Breast epithelium (tissue), 4 donors: ENCODE results near the gene MINDY3. TPM values are rescaled to one million over a fixed set of nuclear protein-coding genes. Genes with fewer than 3 reads are reported as not detected.

ENCODE experiments used
- DNase-seq, 2 donors: peaks; one replicate each; pipeline ENCODE4 v3.0.0-alpha.2; 2019; ENCODE audit warnings: low spot score in 2 of 2
- H3K27ac ChIP-seq, 2 donors: fragments of 200-600 bp; sonication (generic) in 1 of 2; one replicate each; pipeline ENCODE4 v1.5.1; 2016 to 2019; ENCODE audit warnings: mild to moderate bottlenecking in 1 of 2
- H3K27me3 ChIP-seq, 2 donors: fragments of 200-600 bp; sonication (generic) in 1 of 2; one replicate each; pipeline versions ENCODE4 v1.5.1 to v1.6.0; 2017 to 2019; ENCODE audit warnings: control low read depth in 1 of 2, mild to moderate bottlenecking in 1 of 2
- H3K36me3 ChIP-seq: fragments of 200-600 bp; one replicate; pipeline ENCODE4 v1.5.1; 2019
- H3K4me1 ChIP-seq, 2 donors: fragments of 200-600 bp; sonication (generic); one replicate each; pipeline ENCODE4 v1.5.1; 2016 to 2019; ENCODE audit warnings: control low read depth in 1 of 2
- H3K4me3 ChIP-seq, 3 donors: fragments of 200-600 bp; sonication (generic); 1 replicate in 2 of 3; 2 replicates in 1 of 3; pipeline ENCODE4 v1.5.1; 2016 to 2019; ENCODE audit warnings: mild to moderate bottlenecking in 3 of 3, moderate library complexity in 2 of 3
- H3K9me3 ChIP-seq, 2 donors: fragments of 200-600 bp; sonication (generic) in 1 of 2; one replicate each; pipeline ENCODE4 v1.5.1; 2016 to 2019; ENCODE audit warnings: control low read depth in 1 of 2
- CTCF ChIP-seq, 3 donors: fragments of 450-650 bp; IDR thresholded peaks; one replicate each; pipeline ENCODE4 v1.5.1; 2016 to 2017; ENCODE audit warnings: antibody characterized with exemption in 3 of 3, mild to moderate bottlenecking in 3 of 3, moderate library complexity in 3 of 3
- POLR2A ChIP-seq: fragments of 450-650 bp; IDR thresholded peaks from one replicate; pipeline ENCODE4 v1.6.1; 2016; ENCODE audit warnings: antibody characterized with exemption, mild to moderate bottlenecking, moderate library complexity
- POLR2AphosphoS5 ChIP-seq, 3 donors: sonication (generic); formaldehyde crosslinking; IDR thresholded peaks; one replicate each; pipeline ENCODE4 v1.6.1; 2017; ENCODE audit warnings: antibody characterized with exemption in 3 of 3
- intact Hi-C: fragments of 100-400 bp; cut with DNase I; formaldehyde crosslinking; loops from one replicate; pipeline ENCODE4 v1.15.1; 2023; ENCODE audit warnings: low total_unique reads
- total RNA-seq, 3 donors: library from RNA; depleted of rRNA; stranded (reverse); fragments of >200 nt; gene quantifications; one replicate each; pipeline ENCODE4 v1.1.0, GENCODE V29; 2016

MINDY3 gene
- total RNA-seq, 3 donors from 2014 or later = 33.0 to 38.3 (median 34.8) TPM

DNA sequence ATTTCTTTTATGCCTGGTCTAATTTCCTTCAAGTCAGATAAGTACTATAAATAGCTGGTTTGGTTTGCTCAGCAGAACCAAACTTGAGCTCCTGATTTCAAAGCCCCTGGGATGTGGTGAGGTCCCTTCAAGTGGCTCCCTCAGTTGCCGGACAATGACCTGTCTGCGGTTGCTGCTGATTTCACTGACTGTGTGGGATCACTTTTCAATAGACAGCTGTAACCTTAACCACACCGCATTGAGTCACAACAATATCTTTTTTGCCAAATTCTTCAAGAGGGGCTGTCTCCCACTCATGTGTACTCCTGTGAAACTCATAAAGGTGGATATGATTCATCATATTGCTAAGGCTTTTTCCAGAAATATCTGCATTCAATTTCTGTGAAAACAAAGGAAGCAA lies 117.5 kb downstream of the MINDY3 start:
- Histone ChIP-seq H3K4me3 (no peak overlapping the region), H3K27me3 (no peaks in the 10 kb centered on the region), H3K27ac (no peak overlapping the region), H3K36me3 (no peaks in the 10 kb centered on the region), H3K9me3 (no peaks in the 10 kb centered on the region), H3K4me1 (no peaks in the 10 kb centered on the region)
- intact Hi-C loops = no loop called here
- no peak for DNase-seq
- no peak for TF ChIP-seq POLR2A
- TF ChIP-seq POLR2AphosphoS5 (IDR thresholded peaks at IDR 0.05) = no peak
- no peak for TF ChIP-seq CTCF (IDR thresholded peaks at IDR 0.05)

GRCh38 chr10:15742102-15742501 lies 118.2 kb downstream of the MINDY3 start:
- DNase-seq = no peak
- H3K27me3 ChIP-seq = no peaks in the 10 kb centered on the region
- intact Hi-C loops = no loop called here
- H3K4me3 ChIP-seq = no peak overlapping the region
- H3K9me3 ChIP-seq = no peaks in the 10 kb centered on the region
- no peak overlapping the region for H3K27ac ChIP-seq
- no peaks in the 10 kb centered on the region for H3K4me1 ChIP-seq
- H3K36me3 ChIP-seq = no peaks in the 10 kb centered on the region
- TF ChIP-seq POLR2AphosphoS5 (IDR thresholded peaks at IDR 0.05) (no peak), CTCF (IDR thresholded peaks at IDR 0.05) (no peak), POLR2A (no peak)

- H3K27me3 ChIP-seq = no peaks in the 10 kb centered on the region
- H3K27ac ChIP-seq = no peak overlapping the region
- H3K36me3 ChIP-seq = no peaks in the 10 kb centered on the region
- H3K4me3 ChIP-seq = no peak overlapping the region
- DNase-seq = no peak
- TF ChIP-seq POLR2A = no peak
- no peak for TF ChIP-seq CTCF (IDR thresholded peaks at IDR 0.05)
- TF ChIP-seq POLR2AphosphoS5 (IDR thresholded peaks at IDR 0.05) = no peak
- H3K4me1 ChIP-seq = no peaks in the 10 kb centered on the region
- H3K9me3 ChIP-seq = no peaks in the 10 kb centered on the region
- intact Hi-C loops = no loop called here
Observed at GRCh38 chr10:15741581-15741980, 118.7 kb downstream of the MINDY3 start.

DNA sequence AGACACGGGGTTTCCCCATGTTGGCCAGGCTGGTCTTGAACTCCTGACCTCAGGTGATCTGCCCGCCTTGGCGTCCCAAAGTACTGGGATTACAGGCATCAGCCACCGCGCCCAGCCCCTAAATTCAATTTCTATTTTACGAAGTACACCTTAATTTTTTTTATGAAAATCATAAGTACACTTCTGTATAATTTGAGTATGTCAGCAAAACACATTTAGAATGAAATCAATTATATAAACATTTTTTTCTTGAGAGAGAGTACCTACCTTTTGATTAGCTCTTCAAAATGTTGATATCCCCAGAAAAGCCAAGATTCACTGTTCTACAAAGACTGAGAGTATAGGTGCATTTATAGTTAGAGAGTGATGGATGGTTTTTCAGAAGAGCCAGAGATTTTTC lies 120.0 kb downstream of the MINDY3 start:
- TF ChIP-seq POLR2A (no peak), CTCF (IDR thresholded peaks at IDR 0.05) (no peak)
- Histone ChIP-seq H3K36me3 (no peaks in the 10 kb centered on the region), H3K4me3 (no peak overlapping the region), H3K27me3 (no peaks in the 10 kb centered on the region), H3K4me1 (no peaks in the 10 kb centered on the region), H3K27ac (no peak overlapping the region), H3K9me3 (no peaks in the 10 kb centered on the region)
- DNase-seq = no peak
- intact Hi-C loops = no loop called here

DNA sequence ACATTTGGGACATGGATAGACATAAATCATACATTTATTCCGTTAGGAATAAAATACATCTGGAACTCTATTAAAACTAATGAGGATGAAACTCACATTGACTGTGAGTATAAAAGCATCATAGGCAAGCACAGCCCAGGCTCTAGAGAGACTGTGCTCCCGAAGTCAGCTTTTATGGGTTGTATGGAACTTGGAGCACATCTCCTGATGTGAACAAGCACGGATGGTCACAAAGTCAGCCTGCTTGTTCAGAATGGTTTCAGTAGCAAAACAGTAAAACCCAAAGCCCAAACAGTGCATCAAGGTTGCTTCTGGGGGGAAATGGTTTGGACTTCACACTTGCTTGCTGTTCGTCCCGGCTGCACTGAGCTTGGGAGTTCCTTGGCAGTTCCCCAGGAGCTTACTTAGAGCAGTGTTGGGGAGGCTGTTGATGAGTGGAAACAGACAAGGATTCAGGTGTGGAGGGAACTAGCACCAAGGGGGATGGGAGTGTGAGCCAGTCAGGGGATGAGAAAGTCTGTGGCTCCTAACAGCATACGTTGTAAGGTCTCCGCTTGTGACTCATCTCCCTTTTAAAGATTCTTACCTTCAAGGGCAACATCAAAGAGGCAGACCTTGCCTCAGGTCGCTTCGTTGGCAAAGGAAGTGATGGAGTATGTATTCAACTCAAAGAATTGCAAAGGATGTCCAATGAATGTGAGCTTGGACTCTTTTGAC lies 120.9 kb downstream of the MINDY3 start:
- intact Hi-C loops = no loop called here
- no peaks in the 10 kb centered on the region for H3K27me3 ChIP-seq
- TF ChIP-seq POLR2AphosphoS5 (IDR thresholded peaks at IDR 0.05) (no peak), POLR2A (no peak), CTCF (IDR thresholded peaks at IDR 0.05) (no peak)
- no peaks in the 10 kb centered on the region for H3K9me3 ChIP-seq
- H3K27ac ChIP-seq = peak overlapping the region in 1 of 2 donors; percentile 66
- H3K4me3 ChIP-seq = no peak overlapping the region
- no peak for DNase-seq
- no peaks in the 10 kb centered on the region for H3K4me1 ChIP-seq
- H3K36me3 ChIP-seq = no peaks in the 10 kb centered on the region
